Activated naive CD4-positive, alpha-beta T cell treated with Interleukin-2 at 50 U/mL for 16 hours (primary cell): ENCODE measurements around the gene NBR1.
"Not testable (repeated sequence)": the region's sequence is repeated elsewhere in the genome, so short reads cannot be mapped to it uniquely, and the experiment has no call there.

Experiments
- DNase-seq: peaks from one replicate; pipeline ENCODE4 v3.0.0-alpha.2; 2020

The NBR1 gene

DNA sequence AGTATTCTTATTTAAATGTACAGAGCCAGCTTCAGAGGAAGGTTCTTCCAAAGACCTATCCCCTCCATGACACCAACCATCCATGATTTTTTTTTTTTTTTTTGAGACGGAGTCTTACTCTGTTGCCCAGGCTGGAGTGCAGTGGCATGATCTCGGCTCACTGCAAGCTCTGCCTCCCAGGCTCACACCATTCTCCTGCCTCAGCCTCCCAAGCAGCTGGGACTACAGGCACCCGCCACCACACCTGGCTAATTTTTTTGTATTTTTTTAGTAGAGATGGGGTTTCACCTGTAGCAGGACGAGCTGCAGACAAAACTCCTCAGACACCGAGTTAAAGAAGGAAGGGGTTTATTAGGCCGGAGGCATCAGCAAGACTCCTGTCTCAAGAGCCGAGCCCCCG, 11.1 kb upstream of the NBR1 start:
- not testable (repeated sequence) for DNase-seq

DNA sequence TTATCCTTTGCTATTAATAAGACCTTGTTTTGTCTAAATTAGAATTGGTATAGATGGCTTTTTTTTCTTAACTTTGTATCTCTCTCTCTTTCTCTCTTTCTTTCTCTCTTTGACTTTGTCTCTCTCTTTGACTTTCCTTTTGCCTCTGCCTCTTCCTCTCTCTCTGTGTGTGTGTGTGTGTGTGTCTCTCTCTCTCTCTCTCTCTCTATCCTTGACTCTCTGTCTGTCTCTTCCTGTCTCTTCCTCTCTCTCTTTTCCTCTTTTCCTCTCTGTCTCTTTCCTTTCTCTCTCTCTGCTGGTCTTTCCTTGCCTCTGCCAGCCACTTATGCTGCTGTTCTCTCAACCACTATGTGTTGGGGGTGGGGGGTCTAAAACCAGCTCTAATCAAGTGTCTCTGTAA, 5.0 kb upstream of the NBR1 start:
- DNase-seq: not testable (repeated sequence)

DNA sequence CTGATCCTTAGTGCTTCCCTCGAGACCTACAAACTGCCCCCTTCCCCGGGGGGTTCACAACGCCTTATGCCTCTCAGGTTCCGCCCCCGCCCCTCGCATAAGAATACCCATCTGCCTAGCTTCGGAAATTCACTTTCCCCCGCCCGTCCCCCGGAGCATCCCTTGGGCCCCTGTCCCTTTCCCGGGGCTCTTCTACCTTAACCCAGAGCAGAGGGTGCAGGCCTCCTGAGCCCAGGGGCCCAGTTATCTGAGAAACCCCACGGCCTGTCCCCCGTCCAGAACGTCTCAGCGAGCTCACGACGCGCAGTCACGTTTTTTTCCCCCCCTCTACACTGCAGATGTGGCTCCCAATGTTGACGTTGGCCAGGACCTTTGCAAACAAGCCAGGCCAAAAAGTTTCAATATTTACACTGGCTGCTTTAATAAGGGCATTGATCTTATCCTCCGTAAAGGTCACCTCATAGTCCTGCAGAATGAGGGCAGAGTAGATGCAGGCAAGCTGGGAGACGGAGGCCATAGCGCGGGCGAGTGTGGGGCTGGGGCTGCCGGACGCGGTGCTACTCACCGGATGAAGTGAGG, 1.4 kb upstream of the NBR1 start:
- no peak for DNase-seq

DNA sequence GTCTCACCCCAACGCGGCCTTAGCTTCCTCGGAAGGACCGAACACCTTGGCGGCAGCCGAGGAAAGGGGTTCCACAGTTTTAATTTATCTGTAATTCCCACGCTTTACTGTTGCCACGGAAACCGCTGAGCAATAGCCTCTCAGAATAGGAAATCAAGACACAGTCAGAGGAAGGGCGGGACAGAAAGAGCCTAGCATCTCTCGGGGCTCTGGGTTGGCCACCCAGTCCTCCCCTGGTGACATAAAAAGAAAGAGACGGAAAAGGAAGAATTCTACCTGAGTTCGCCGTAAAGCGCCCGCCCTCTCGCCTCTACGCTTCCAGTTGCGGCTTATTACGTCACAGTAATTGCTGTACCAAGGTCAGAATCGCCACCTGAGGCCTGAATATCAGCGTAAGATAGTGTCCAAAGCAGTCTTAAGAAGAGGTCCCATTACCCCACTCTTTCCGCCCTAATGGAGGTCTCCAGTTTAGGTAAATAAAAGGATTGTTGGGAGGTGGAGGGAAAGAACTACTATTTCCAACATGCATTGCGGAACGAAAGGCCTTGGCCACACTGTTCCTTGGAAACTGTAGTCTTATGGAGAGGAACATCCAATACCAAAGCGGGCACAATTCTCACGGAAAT, 761 bp upstream of the NBR1 start:
- peak; percentile 89 for DNase-seq

DNA sequence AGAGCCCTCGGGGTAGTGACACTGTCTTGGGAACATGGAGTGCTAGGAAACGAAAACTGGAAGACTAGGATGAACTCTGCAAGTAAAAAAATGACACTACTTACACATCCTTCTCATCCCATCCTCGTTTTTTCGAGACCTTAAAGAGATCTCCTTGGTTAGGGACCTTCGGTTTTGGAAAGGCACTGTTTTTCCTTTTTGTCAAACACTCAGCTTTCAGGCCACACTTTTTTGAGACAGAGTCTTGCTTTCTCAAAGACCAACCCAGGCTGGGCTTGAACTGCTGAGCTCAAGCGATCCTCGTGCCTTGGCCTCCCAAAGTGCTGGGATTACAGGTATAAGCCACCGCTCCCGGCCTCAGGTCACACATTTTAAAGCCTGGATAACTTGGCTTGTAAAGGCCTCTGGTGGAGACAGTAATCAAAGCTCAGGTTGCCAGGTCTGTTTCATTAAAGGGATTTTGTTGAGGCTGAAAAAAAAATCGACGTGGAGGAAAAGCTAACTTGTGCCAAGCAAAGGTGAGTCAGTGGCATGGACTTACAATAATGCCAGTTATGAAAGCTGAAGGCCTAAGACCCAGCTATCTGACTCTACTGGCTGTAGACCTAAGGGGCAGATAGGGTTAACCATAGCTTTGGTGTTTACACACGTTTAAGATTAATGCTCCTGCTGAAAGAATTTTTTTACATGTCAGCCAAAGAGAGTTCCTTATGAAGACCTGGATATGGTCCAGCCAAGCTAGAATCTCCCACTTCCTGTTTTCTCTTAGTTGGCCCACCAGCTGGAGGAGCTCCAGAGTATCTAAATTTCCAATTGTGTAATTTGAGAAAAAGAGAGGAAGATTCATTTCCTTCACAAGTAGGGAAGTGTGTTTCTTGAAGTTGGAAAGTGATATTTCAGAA, 823 bp downstream of the NBR1 start:
- DNase-seq: peak; percentile 4

DNA sequence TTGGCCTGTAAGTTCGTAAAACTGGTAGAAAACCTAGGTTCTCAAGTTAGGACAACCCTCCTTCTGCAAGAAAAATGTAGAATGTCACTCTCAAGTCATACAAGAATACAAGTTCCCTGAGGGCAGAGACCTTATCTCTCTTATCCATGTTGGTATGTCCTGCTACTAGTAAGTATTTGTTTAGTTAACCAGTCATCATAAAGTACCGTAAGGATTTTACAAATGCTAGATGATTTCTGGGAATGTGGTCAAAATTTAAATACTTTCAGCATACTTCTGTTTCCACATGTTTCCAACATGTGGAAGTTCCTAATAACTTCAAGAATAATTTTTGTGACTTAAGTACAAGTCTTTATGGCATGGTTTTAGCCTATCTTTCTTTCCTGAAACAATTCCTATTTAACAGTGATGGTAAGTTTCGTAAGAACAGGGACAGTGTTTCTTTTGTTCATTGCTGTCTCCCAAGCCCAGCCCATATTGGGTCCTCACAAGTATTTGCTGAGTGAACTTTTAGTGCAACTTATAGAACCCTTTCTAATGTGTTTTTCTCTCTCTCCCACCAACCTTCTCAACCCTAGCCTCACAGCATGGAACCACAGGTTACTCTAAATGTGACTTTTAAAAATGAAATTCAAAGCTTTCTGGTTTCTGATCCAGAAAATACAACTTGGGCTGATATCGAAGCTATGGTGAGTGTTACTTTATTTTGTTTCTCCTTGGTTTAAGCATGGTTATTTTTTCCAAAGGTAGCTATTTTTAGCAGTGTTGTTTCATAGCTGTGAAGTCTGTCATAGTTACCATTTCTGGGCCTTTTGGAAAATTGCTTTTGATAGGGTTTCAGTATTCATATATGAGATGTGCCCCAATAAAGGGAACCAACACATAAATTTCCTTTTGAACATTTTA, 4.5 kb downstream of the NBR1 start:
- DNase-seq: no peak

DNA sequence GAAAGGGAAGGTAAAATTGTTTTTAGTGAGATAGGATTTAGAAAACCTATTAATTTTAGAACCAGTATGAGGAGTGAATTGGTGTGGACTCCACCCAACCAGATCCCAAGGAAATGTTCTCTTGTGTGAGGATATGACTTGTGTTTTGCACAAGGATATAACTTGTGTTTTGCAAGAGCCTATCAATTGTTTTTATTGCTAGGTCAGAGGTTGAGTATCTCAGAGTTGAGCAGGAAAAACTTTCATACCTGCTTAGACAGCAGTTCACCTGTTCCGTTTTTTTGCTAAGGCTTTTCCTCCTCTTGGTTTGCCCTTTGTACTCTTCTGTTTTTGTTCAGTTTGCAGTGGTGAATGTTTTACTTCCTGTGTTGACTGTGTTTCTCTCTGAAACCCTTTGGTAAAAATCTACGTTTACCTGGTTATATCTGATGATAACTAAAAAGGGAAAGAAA, 5.1 kb downstream of the NBR1 start:
- no peak for DNase-seq

DNA sequence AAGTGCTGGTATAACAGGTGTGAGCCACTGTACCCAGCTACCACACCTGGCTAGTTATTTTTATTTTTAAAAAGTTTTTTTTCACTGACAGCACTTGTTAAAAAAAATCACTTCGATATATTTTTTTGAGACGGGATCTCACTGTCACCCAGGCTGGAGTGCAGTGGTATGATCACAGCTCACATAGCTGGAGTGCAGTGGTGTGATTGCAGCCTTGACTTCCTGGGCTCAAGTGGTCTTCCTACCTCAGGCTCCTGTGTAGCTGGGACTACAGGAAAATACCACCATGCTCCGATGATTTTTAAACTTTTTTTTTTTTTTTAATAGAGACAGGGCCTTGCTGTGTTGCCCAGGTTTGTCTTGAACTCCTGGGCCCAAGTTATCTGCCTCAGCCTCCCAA, 12.9 kb downstream of the NBR1 start:
- no peak for DNase-seq

DNA sequence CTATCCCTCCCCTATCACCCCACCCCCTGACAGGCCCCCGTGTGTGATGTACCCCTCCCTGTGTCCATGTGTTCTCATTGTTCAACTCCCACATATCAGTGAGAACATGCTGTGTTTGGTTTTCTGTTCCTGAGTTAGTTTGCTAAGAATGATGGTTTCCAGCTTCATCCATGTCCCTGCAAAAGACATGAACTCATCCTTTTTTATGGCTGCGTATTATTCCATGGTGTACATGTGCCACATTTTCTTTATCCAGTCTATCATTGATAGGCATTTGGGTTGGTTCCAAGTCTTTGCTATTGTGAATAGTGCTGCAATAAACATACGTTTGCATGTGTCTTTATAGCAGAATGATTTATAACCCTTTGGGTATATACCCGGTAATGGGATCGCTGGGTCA, 15.6 kb downstream of the NBR1 start:
- DNase-seq: not testable (repeated sequence)

DNA sequence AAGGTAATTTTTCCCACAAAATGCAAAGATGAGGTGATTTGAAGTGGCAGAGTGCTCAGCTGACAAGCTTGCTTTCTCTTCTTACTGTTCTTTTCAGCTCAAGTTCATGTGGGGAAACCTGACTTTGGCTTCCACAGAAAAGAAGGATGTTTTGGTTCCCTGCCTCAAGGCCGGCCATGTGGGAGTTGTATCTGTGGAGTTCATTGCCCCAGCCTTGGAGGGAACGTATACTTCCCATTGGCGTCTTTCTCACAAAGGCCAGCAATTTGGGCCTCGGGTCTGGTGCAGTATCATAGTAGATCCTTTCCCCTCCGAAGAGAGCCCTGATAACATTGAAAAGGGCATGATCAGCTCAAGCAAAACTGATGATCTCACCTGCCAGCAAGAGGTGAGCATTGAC, 22.2 kb downstream of the NBR1 start:
- no peak for DNase-seq

DNA sequence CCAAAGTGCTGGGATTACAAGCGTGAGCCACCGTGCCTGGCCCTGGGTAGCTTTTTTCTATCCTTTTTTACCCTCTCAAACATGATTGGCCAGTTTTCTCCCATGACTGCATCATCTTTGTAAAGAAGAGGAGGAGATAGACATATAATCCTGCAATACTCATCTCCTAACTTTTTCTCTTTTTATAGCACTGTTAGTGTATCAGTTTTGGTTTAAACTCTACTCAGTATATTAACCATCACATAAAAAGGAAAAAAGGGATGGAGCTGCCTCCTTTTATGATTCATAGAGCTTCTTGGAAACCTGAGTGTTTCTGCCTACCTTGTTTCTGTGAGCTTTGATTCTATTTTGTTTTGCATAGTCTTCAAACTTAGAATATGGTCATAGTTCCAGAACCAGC, 28.6 kb downstream of the NBR1 start:
- DNase-seq: no peak

DNA sequence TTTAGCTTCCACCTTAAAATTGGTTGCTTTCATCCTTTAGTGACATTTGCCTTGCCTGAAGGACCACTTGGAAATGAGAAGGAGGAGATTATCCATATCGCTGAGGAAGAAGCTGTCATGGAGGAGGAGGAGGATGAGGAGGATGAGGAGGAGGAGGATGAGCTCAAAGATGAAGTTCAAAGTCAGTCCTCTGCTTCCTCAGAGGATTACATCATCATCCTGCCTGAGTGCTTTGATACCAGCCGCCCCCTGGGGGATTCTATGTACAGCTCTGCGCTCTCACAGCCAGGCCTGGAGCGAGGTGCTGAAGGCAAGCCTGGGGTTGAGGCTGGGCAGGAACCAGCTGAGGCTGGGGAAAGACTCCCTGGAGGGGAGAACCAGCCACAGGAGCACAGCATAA, 29.1 kb downstream of the NBR1 start:
- DNase-seq: no peak

DNA sequence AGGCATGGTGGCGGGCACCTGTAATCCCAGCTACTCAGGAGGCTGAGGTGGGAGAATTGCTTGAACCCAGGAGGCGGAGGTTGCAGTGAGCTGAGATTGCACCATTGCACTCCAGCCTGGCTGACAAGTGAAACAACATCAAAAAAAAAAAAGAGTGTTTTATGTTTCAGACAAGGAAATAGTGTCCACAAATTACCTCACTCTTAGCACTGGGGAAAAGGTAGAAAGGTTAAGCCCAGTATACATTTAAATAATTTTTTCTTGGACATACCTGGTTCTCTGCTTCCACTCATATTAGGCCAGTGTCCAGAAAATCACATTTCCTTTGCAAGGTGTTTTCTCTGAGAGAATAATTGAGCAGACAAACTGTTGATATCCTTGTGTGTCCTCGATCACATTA, 32.0 kb downstream of the NBR1 start:
- not testable (repeated sequence) for DNase-seq

DNA sequence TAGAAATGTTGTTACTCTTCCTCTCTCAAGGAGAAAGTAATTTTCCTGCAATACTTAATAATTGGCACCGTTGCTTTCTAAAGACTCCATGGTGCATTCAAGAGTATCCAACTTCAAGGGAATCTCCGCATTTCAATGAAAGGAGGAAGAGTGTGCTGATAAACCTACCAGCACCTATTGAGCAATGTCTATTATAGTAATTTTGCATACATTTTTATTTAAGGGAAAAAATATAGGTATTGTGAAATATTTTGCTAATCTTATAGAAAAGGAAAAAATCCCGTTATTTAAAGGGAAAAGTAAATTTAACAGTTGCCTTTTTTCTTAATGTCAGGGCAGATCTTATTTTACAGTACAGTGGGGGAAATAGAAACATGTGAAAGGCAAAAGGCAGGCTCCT, 39.6 kb downstream of the NBR1 start:
- no peak for DNase-seq

DNA sequence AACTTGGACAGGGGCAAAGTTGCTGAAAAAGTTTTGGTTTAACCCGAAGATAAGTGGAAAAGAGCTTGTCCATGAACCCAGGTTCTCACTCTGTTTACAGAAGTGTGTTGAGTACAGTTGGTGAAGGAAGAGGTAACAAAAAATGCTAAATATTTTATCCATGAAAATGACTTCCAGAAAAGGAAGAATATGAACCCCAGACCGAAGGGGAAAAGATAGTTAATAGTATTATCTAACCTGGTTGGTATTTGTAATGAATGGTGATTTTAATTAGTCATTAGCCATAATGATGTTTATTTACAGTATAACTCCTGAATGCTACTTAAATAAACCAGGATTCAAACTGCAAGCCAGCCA, 40.1 kb downstream of the NBR1 start:
- DNase-seq: no peak

DNA sequence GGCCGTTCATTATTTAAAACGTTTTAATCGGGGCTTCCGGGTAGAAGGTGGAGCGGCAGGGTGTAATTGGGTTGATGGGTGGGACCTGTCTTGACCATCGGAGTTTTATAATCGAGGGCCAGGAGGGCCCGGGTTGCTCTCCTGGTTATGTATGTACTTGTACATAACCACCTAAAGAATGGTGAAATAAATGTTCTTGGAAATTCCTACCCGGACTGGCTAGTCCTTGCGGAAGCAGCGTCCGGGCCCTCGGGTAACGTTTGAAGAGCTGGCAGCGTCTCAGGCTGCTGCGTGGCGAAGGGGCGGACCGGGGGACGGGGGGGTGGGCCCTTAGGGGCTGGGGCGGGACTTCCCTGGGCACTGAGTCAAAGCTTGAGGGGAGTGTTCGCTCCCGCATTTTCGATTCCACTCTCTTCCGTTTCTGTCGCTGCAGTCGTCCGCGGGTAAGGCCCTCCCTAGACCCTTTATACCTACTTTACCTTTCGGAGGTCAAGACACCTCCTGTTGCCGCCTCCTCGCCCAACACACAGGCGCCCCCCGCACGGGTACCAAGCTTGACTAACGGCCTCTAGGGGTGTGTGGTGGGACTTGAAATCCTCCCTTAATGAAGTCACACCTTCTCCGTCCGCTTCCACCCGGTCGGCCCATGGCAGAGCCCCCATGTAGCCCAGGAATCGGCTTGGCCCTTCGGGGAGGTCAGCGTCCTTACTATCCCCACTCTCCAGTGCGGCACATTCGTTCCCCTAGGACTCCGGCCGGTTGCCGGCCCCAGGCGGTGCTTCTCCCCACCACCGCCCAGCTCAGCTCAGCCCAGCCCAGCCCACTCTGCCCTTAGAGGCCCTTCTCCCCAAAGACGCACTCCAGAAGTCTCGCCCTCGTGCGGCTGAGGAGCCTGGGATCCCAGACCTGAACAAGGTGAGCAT, 40.7 kb downstream of the NBR1 start, which contains the start of gene TMEM106A:
Gene TMEM106A (plus strand): TSS at position 396 of the 923 bp plus-strand sequence. CDS start 1,167 bp downstream, outside the sequence.
- peak; percentile 78 for DNase-seq

DNA sequence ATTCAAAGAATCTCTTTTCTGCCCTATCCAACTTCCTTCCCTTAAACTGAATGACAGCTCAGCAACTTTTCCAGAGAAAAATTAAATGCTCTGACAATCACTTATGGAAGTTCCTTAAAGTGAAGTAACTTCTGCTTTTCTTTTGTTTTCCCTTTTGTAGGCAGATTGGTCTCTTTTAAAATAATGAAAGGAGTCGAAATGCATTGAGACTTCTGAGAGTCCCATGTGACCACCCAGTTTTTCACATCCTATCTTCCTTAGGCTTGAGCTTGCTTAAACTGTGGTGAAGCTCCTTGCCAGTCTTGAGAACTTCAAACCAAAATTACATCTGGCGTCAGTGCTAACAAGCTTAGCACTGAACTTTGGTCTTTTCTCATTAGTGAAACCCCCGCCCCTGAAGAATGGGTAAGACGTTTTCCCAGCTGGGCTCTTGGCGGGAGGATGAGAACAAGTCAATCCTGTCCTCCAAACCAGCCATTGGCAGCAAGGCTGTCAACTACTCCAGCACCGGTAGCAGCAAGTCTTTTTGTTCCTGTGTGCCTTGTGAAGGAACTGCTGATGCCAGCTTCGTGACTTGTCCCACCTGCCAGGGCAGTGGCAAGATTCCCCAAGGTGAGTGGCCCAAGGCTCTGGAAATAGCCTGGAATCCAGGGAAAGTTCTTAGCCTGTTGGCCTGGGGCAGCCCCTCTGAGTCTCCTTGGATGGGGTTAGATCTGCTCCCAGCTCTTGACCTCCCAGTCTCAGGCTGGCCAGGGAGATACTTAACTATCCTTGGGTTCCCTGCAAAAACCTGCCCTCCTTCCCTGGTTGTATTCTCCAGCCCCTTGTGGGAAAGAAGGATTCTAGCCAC, 41.9 kb downstream of the NBR1 start:
- DNase-seq: no peak

DNA sequence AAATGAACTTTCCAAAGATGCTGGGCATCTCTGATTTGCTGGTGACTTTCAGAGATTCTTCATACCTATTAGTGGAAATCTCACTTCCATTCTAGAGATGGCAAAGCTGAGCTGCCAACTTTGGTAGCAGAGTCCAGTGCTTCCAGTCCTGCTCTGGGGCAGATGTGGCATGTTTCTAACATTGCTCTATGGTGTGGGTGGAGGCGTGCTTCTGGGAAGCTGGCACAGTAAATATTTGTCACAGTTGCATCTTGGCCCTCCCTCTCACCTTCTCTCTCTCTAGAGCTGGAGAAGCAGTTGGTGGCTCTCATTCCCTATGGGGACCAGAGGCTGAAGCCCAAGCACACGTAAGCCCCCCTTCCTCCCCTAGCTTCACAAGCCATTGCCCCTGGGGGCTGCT, 42.5 kb downstream of the NBR1 start:
- no peak for DNase-seq

DNA sequence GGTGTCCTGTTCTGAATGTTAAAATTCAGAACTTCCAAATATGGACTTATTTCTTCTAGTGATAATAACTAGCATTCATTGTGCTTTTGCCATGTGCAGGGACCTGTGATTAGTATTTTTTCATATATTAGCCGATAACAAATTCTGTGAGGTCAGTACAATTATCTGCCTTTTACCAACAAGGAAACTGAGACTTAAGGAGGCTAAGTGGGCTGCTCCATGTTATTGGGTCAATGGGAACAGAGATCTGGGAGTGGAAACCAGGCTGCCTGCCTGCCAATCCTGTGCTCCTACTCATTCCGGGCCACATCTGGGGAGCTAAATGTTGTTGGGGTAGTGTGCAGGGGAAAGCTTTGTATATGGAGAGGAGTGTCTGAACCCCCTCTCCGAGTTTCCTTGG, 44.3 kb downstream of the NBR1 start:
- DNase-seq: no peak

DNA sequence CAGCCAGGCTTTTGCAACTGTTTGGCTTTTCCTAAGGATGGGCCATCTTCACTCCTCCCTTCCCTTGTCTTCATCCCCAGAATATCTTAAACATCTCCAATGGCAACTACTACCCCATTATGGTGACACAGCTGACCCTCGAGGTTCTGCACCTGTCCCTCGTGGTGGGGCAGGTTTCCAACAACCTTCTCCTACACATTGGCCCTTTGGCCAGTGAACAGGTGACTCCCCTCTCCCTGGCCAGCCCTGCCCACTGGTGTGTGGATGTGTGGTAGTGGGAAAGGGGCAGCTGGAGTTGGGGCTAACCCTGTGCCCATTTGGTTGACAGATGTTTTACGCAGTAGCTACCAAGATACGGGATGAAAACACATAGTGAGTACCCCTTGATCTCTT, 45.4 kb downstream of the NBR1 start:
- no peak for DNase-seq
